Keratinocyte (primary cell): ENCODE data around the gene NADSYN1. TPM values are rescaled to one million over a fixed set of nuclear protein-coding genes. Genes with fewer than 3 reads are reported as not detected.

Experiments
- DNase-seq: peaks from one replicate; pipeline ENCODE4 v3.0.0-alpha.2; 2011; ENCODE audit warnings: low read depth, missing footprints, low spot score
- FAIRE-seq: peaks from 2 replicates; lab custom pipeline; 2011; peaks lifted over from hg19 to GRCh38; lab: Jason Lieb, UNC
- H2AFZ ChIP-seq: 2 replicates; pipeline ENCODE4 v1.6.0; 2012; ENCODE audit warnings: low read length, control low read depth, inconsistent platforms; ENCODE audit not compliant: control insufficient read depth
- H3K27ac ChIP-seq: 2 replicates; pipeline ENCODE4 v1.5.1; 2011; ENCODE audit warnings: low read length; ENCODE audit not compliant: control insufficient read depth, insufficient read depth
- H3K27me3 ChIP-seq: 3 replicates; pipeline ENCODE4 v1.6.0; 2011; ENCODE audit warnings: low read length; ENCODE audit not compliant: control insufficient read depth, insufficient read depth; ENCODE audit errors: extremely low read depth
- H3K36me3 ChIP-seq, 2 experiments: 2 replicates in 1 of 2; 3 replicates in 1 of 2; pipeline ENCODE4 v1.5.1; 2011; ENCODE audit warnings: low read length in 2 of 2, mild to moderate bottlenecking in 1 of 2; ENCODE audit not compliant: control insufficient read depth in 2 of 2, insufficient read depth in 2 of 2; ENCODE audit errors: extremely low read depth in 1 of 2
- H3K4me1 ChIP-seq: 3 replicates; pipeline ENCODE4 v1.5.1; 2011; ENCODE audit warnings: low read length; ENCODE audit not compliant: control insufficient read depth, insufficient read depth; ENCODE audit errors: extremely low read depth
- H3K4me2 ChIP-seq: 3 replicates; pipeline ENCODE4 v1.6.0; 2011; ENCODE audit warnings: low read depth, low read length; ENCODE audit not compliant: control insufficient read depth, insufficient read depth; ENCODE audit errors: extremely low read depth
- H3K4me3 ChIP-seq, 3 experiments: fragments of 200-600 bp in 1 of 3; sonication (generic) in 1 of 3; 2 replicates in 2 of 3; 3 replicates in 1 of 3; pipeline ENCODE4 v1.5.1; 2011 to 2016; ENCODE audit warnings: low read length in 3 of 3, mild to moderate bottlenecking in 3 of 3, control low read depth in 2 of 3, inconsistent platforms in 1 of 3, low read depth in 1 of 3, mixed read lengths in 1 of 3, mixed run types in 1 of 3, moderate library complexity in 1 of 3; ENCODE audit not compliant: control insufficient read depth in 2 of 3, insufficient read depth in 2 of 3; ENCODE audit errors: extremely low read depth in 1 of 3
- H3K79me2 ChIP-seq: 2 replicates; pipeline ENCODE4 v1.6.0; 2012; ENCODE audit warnings: low read length; ENCODE audit not compliant: control insufficient read depth, insufficient read depth
- H3K9ac ChIP-seq: 3 replicates; pipeline ENCODE4 v1.6.0; 2011; ENCODE audit warnings: low read length; ENCODE audit not compliant: control insufficient read depth, insufficient read depth; ENCODE audit errors: extremely low read depth
- H3K9me1 ChIP-seq: 3 replicates; pipeline ENCODE4 v1.6.0; 2011; ENCODE audit warnings: low read length; ENCODE audit not compliant: control insufficient read depth, insufficient read depth; ENCODE audit errors: extremely low read depth
- H3K9me3 ChIP-seq: 2 replicates; pipeline ENCODE4 v1.5.1; 2012; ENCODE audit warnings: low read depth, low read length; ENCODE audit not compliant: control insufficient read depth
- H4K20me1 ChIP-seq: 3 replicates; pipeline ENCODE4 v1.6.0; 2011; ENCODE audit warnings: low read length; ENCODE audit not compliant: control insufficient read depth, insufficient read depth; ENCODE audit errors: extremely low read depth
- CTCF ChIP-seq, 3 experiments: IDR thresholded peaks in 1 of 3; conservative IDR thresholded peaks in 1 of 3; optimal IDR thresholded peaks in 1 of 3; 2 replicates in 2 of 3; 3 replicates in 1 of 3; pipeline versions ENCODE3 to v1.5.1; 2011; ENCODE audit warnings: low read length in 3 of 3, mild to moderate bottlenecking in 3 of 3, moderate library complexity in 2 of 3, control low read depth in 1 of 3, inconsistent platforms in 1 of 3; ENCODE audit not compliant: insufficient read depth in 2 of 3; ENCODE audit errors: extremely low read depth in 1 of 3
- EZH2 ChIP-seq: IDR thresholded peaks from one replicate; pipeline ENCODE4 v1.6.1; 2012; ENCODE audit warnings: inconsistent platforms, mild to moderate bottlenecking, low read length, moderate library complexity
- dilution Hi-C: fragments of 300-500 bp; cut with MboI; formaldehyde crosslinking; loops from one replicate; pipeline ENCODE4 v1.7.0; 2020; ENCODE audit warnings: low sequenced_read_pairs; ENCODE audit not compliant: extremely low pct_ligation_motif_present
- polyA plus RNA-seq, 5 experiments: library from polyadenylated mRNA; depleted of rRNA in 3 of 5; stranded (reverse) in 3 of 5; stranded (forward) in 1 of 5; unstranded in 1 of 5; fragments of >200 nt; gene quantifications; 1 replicate in 1 of 5; 2 replicates in 3 of 5; 3 replicates in 1 of 5; pipeline versions ENCODE4 v1.2.1 to v1.2.3, GENCODE V29; 2011 to 2012; ENCODE audit warnings: missing spikeins in 2 of 5, low read depth in 1 of 5, low replicate concordance in 1 of 5

Gene NADSYN1
- polyA plus RNA-seq, 1 donor (not counting 4 experiments of a cell fraction or from before 2014, with no cell fraction given) = 51.5 TPM

GRCh38 chr11:71545405-71545966 lies 92.5 kb downstream of the NADSYN1 start:
- dilution Hi-C loops = no loop called here
- no peaks in the 10 kb centered on the region for H3K27me3 ChIP-seq
- no peak for FAIRE-seq
- H3K4me1 ChIP-seq = no peaks in the 10 kb centered on the region
- no peak overlapping the region for H3K4me3 ChIP-seq
- no peak for DNase-seq
- no peaks in the 10 kb centered on the region for H3K9me1 ChIP-seq
- no peak overlapping the region for H3K27ac ChIP-seq
- no peak overlapping the region for H3K4me2 ChIP-seq
- H2AFZ ChIP-seq = no peak overlapping the region
- H3K9me3 ChIP-seq = no peaks in the 10 kb centered on the region
- H3K79me2 ChIP-seq = no peaks in the 10 kb centered on the region
- TF ChIP-seq EZH2 = no peak
- no peak for TF ChIP-seq CTCF (optimal IDR thresholded peaks at IDR 0.05 in 1 of 3, IDR thresholded peaks at IDR 0.05 in 1 of 3, conservative IDR thresholded peaks at IDR 0.05 in 1 of 3; ENCODE audit: extremely low read depth in 1 of 3, insufficient read depth in 2 of 3, low read length in 3 of 3)
- no peaks in the 10 kb centered on the region for H4K20me1 ChIP-seq
- H3K36me3 ChIP-seq = no peaks in the 10 kb centered on the region
- H3K9ac ChIP-seq = no peak overlapping the region

- H3K4me1 ChIP-seq = no peaks in the 10 kb centered on the region
- H3K9me3 ChIP-seq = no peaks in the 10 kb centered on the region
- no peak within 1 kb of the TSS for H3K27ac ChIP-seq
- no peaks in the 10 kb centered on the region for H3K36me3 ChIP-seq
- H3K4me2 ChIP-seq = no peak within 1 kb of the TSS
- H2AFZ ChIP-seq = no peak within 1 kb of the TSS
- dilution Hi-C loops = no loop called here
- no peaks in the 10 kb centered on the region for H3K27me3 ChIP-seq
- TF ChIP-seq CTCF (optimal IDR thresholded peaks at IDR 0.05 in 1 of 3, IDR thresholded peaks at IDR 0.05 in 1 of 3, conservative IDR thresholded peaks at IDR 0.05 in 1 of 3; ENCODE audit: extremely low read depth in 1 of 3, insufficient read depth in 2 of 3, low read length in 3 of 3) (no peak), EZH2 (no peak)
- no peaks in the 10 kb centered on the region for H3K9me1 ChIP-seq
- DNase-seq = no peak
- no peak within 1 kb of the TSS for H3K9ac ChIP-seq
- H3K79me2 ChIP-seq = no peaks in the 10 kb centered on the region
- no peaks in the 10 kb centered on the region for H4K20me1 ChIP-seq
- FAIRE-seq = no peak
- no peak within 1 kb of the TSS for H3K4me3 ChIP-seq
These were observed 95.1 kb downstream of the NADSYN1 start, which contains the start of gene KRTAP5-9 for GRCh38 chr11:71548120-71548519. Gene KRTAP5-9, plus strand, starts transcription at chr11:71548420. Its CDS starts 238 bp downstream, at chr11:71548658.
